Kidney capillary endothelial cell (primary cell): Measurements from ENCODE around the gene GDF10.

Source experiments
- DNase-seq: peaks from one replicate; pipeline ENCODE4 v3.0.0-alpha.2; 2018; ENCODE audit warnings: low spot score

Gene GDF10

GRCh38 chr10:47334466-47335295 lies 34.7 kb downstream of the GDF10 start:
- no peak for DNase-seq

GRCh38 chr10:47335906-47336305 lies 35.9 kb downstream of the GDF10 start:
- no peak for DNase-seq

DNA sequence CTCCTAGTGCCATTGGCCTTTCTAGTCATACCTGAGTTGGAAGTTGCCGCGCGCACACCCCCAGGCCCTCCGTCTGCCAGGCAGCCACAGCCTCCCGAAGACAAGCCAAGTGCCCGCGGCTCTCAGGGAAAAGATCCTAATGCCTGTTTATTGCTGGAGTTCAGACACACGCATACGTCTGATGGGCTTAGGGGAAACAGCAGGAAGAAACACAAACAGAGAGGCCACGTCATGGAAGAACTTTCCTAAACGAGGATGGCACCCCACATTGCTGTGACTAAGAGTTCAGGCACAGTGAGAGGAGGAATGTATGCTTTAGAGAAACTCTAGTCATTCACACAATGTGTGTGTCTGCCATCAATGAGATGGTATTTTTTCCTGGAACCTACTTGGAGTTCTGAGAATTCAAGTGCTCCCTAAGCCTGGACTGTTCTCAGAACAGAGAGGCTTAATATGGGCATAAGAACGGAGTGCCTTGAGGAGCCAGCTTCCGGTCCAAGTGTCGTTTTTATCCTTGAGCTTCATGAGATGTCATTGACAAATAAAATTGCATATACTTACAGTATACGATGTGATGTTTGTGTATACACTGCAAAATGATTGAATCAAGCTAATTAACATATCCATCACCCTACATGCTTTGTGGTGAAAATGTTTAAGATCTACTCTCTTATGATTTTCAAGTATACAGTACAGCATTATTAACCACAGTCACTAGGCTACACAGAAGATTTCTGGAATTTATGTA lies 36.6 kb downstream of the GDF10 start:
- no peak for DNase-seq

DNA sequence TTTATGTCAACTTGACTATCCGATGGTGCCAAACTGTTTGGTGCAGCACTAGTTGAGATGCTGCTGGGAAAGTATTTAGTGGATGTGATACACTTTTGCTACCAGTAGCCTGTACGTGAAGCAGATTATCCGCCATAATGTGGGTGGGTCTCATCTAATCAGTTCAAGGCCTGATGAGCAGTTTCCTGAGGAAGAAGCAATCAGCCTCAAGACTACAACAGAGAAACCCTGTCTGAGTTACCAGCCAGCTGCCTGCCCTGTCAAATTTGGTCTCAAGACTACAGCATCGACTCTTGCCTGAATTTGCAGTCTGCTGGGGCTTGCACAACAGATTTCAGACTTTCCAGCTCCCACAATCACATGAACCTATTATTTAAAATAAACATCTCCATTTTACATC lies 37.3 kb downstream of the GDF10 start:
- DNase-seq, result no peak

- no peak for DNase-seq
Observed at GRCh38 chr10:47339186-47339735, 39.3 kb downstream of the GDF10 start.

- no peak for DNase-seq
Observed at GRCh38 chr10:47339759-47340607, 40.0 kb downstream of the GDF10 start.

DNA sequence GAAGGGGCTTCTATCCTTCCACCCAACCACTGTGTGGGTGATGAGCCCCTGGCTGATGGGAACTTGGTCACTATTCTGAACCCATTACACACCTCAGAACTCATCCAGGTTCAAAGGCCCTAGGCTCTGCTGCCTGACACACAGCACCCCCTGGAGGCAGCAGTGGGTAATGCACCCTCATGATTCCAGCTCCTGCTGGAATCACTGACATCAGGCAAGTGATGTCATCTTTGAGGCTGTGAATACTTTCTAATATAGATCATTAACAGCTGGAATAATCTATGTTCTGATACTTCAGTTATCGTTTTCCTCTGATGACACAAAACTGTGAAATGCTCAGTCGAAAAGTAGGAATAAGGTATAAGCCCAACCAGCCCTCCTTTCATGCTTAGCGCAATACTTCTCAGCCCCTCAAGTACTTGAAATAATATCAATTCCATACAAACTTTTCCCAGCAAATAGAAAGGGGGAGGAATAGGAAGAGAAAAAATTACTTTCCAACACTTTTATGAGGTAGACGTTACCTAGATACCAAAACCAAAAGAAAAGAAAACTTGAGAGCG lies 40.7 kb downstream of the GDF10 start:
- peak; percentile 54 for DNase-seq

GRCh38 chr10:47344996-47345870 lies 45.2 kb downstream of the GDF10 start:
- DNase-seq, result no peak

- no peak for DNase-seq
Observed at GRCh38 chr10:47346581-47347302, 46.7 kb downstream of the GDF10 start.

- no peak for DNase-seq
Observed at GRCh38 chr10:47347303-47347675, 47.3 kb downstream of the GDF10 start.

DNA sequence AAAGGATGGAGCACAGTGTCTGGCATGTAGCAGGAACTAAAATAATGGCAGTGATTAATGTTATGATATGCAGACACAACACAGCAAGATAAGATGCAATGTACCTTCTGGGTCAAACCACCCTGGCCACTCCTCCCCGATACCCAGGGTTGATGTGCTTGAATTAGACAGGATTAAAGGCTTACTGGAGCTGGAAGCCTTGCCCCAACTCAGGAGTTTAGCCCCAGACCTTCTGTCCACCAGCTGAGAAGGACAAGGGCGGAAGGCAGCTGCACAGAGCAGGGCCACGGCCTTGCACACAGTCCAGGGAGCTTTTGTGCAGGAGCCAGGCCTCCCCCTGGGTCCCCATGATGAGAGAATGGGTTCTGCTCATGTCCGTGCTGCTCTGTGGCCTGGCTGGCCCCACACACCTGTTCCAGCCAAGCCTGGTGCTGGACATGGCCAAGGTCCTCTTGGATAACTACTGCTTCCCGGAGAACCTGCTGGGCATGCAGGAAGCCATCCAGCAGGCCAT lies 48.2 kb downstream of the GDF10 start, which contains the start of gene RBP3:
TSS of gene RBP3 (plus strand) at position 226 of the 514 bp plus-strand sequence. CDS start at position 348, 122 bp downstream.
- DNase-seq, result no peak

- DNase-seq, result no peak
Observed at GRCh38 chr10:47348661-47349470, 48.9 kb downstream of the GDF10 start.

GRCh38 chr10:47349516-47349915 lies 49.5 kb downstream of the GDF10 start:
- DNase-seq, result no peak

- DNase-seq, result no peak
Observed at GRCh38 chr10:47349941-47350371, 50.0 kb downstream of the GDF10 start.

DNA sequence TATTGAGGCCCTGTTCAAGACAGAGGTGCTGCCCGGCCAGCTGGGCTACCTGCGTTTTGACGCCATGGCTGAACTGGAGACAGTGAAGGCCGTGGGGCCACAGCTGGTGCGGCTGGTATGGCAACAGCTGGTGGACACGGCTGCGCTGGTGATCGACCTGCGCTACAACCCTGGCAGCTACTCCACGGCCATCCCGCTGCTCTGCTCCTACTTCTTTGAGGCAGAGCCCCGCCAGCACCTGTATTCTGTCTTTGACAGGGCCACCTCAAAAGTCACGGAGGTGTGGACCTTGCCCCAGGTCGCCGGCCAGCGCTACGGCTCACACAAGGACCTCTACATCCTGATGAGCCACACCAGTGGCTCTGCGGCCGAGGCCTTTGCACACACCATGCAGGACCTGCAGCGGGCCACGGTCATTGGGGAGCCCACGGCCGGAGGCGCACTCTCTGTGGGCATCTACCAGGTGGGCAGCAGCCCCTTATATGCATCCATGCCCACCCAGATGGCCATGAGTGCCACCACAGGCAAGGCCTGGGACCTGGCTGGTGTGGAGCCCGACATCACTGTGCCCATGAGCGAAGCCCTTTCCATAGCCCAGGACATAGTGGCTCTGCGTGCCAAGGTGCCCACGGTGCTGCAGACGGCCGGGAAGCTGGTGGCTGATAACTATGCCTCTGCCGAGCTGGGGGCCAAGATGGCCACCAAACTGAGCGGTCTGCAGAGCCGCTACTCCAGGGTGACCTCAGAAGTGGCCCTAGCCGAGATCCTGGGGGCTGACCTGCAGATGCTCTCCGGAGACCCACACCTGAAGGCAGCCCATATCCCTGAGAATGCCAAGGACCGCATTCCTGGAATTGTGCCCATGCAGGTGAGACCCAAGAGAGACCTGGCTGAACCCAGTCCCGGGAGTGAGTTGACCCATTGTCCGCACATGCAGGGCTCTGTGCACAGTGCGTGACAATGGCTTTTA lies 51.0 kb downstream of the GDF10 start:
- no peak for DNase-seq

GRCh38 chr10:47351899-47352815 lies 52.2 kb downstream of the GDF10 start:
- no peak for DNase-seq

- no peak for DNase-seq
Observed at GRCh38 chr10:47353351-47353750, 53.4 kb downstream of the GDF10 start.
